Measurements from ENCODE around the gene CDH26. TPM values are rescaled to one million over a fixed set of nuclear protein-coding genes. Genes with fewer than 3 reads are reported as not detected.
"Not testable (repeated sequence)": the region's sequence is repeated elsewhere in the genome, so short reads cannot be mapped to it uniquely, and the experiment has no call there.

CDH26 gene
- total and polyA plus RNA-seq, 12 donors = 0.34 to 2.4 (median 0.89) TPM

- Histone ChIP-seq H3K36me3 (peaks cover 0 to 68% (median 20%) of the 10 kb centered on the region in 9 donors), H3K27ac (peak overlapping the region in 2 of 10 donors; percentile 29 to 42), H3K4me1 (peaks cover 0 to 54% (median 28%) of the 10 kb centered on the region in 9 donors), H3K9me3 (no peaks in the 10 kb centered on the region), H3K4me3 (no peak overlapping the region), H3K27me3 (no peaks in the 10 kb centered on the region)
- intact Hi-C loops (cut with DNase I) = loop anchor here in 4 of 10 donors (5.0 to 10.0 kb wide), 4 partner anchors 86 to 1293 kb away; no protein-coding TSS in a partner anchor
- 39 to 41% methylated on average over 7 of the region's 7 CpGs for WGBS, 2 donors
- ATAC-seq (peak in 3 of 8 donors; percentile 60 to 65 (median 61)), DNase-seq (peak in 1 of 2 donors; percentile 40)
- TF ChIP-seq, protein P1, sequence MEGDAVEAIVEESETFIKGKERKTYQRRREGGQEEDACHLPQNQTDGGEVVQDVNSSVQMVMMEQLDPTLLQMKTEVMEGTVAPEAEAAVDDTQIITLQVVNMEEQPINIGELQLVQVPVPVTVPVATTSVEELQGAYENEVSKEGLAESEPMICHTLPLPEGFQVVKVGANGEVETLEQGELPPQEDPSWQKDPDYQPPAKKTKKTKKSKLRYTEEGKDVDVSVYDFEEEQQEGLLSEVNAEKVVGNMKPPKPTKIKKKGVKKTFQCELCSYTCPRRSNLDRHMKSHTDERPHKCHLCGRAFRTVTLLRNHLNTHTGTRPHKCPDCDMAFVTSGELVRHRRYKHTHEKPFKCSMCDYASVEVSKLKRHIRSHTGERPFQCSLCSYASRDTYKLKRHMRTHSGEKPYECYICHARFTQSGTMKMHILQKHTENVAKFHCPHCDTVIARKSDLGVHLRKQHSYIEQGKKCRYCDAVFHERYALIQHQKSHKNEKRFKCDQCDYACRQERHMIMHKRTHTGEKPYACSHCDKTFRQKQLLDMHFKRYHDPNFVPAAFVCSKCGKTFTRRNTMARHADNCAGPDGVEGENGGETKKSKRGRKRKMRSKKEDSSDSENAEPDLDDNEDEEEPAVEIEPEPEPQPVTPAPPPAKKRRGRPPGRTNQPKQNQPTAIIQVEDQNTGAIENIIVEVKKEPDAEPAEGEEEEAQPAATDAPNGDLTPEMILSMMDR (IDR thresholded peaks at IDR 0.05) = peak; percentile 49 to 76 (median 70)
These were observed 9.1 kb upstream of the CDH26 start for GRCh38 chr20:59948828-59949720.

- H3K4me1 ChIP-seq = peaks cover 0 to 47% (median 25%) of the 10 kb centered on the region in 9 donors
- peaks cover 0 to 59% (median 12%) of the 10 kb centered on the region in 9 donors for H3K36me3 ChIP-seq
- H3K27me3 ChIP-seq = no peaks in the 10 kb centered on the region
- no peaks in the 10 kb centered on the region for H3K9me3 ChIP-seq
- intact Hi-C loops (cut with DNase I) = loop anchor here in 5 of 10 donors (5.0 to 10.0 kb wide), 5 partner anchors 85 to 1292 kb away; no protein-coding TSS in a partner anchor
- ATAC-seq = no peak
- TF ChIP-seq, protein P1 (IDR thresholded peaks at IDR 0.05) = no peak
- no peak overlapping the region for H3K27ac ChIP-seq
- 92 to 94% methylated on average over 6 of the region's 6 CpGs for WGBS, 2 donors
- H3K4me3 ChIP-seq = no peak overlapping the region
- no peak for DNase-seq
These were observed 8.3 kb upstream of the CDH26 start for GRCh38 chr20:59949911-59950310.

DNA sequence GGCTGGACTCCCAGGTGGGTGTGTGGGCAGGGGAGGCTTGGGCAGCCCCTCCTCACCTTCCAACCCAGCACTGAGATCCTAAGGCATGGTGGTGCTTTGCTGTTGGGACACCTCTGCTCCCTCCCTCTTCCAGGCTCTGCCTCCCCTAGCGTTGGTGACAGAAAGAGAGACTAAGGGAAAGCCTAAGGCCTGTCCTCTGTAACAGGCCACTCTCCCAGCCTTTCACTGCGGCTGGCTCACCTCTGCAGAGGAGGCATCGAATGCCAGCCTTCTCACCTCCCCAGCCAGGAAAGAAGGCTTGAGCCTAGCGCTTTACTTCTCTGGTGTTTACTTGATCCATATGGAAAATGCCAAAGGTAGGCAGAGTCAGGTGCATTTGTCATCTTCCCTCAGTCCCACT lies 3.5 kb upstream of the CDH26 start:
- DNase-seq (no peak), ATAC-seq (no peak)
- Histone ChIP-seq H3K27ac (no peak overlapping the region), H3K4me3 (no peak overlapping the region), H3K9me3 (no peaks in the 10 kb centered on the region), H3K36me3 (peaks cover 0 to 48% (median 2%) of the 10 kb centered on the region in 9 donors), H3K27me3 (no peaks in the 10 kb centered on the region), H3K4me1 (peaks cover 0 to 9% (median 0%) of the 10 kb centered on the region in 9 donors)
- intact Hi-C loops (cut with DNase I) = loop anchor here in 1 of 10 donors (10.0 kb wide), 1 partner anchor 100 kb away; no protein-coding TSS in a partner anchor
- 90 to 94% methylated on average over 4 of the region's 4 CpGs for WGBS, 2 donors
- TF ChIP-seq, protein P1 (IDR thresholded peaks at IDR 0.05) = no peak

DNA sequence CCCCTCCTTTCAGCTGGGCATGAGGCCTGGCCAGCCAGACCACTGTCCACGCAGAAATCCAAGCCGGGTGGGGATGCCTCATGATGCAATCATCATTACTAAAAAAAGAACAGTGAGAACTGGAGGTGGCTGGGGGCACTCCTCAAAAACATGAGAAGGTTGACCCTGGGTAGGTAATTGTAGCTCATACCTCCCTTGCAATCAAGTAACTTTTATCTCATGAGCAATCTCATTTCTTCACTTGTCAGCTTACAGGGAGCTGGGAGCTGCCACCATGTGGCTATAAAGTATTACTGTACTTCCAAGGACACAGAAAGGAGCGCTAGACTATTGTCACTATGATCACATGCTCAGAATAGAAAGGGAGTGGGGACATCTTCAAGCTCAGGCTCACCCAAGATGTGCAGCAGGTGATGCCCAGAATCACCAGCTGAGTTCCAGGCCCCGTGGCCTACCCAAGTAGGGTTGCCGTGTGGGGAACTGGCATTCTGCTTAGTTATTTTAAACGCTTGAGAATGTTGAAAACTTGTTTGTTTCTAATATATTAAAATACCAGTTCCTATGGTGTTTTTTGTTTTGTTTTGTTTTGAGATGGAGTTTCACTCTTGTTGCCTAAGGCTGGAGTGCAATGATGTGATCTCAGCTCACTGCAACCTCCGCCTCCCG lies 3.0 kb upstream of the CDH26 start:
- intact Hi-C loops (cut with DNase I) = loop anchor here in 1 of 10 donors (10.0 kb wide), 1 partner anchor 100 kb away; no protein-coding TSS in a partner anchor
- peaks cover 0 to 9% (median 0%) of the 10 kb centered on the region in 9 donors for H3K4me1 ChIP-seq
- WGBS, 2 donors = 80 to 81% methylated on average over 8 of the region's 8 CpGs
- no peak overlapping the region for H3K27ac ChIP-seq
- peaks cover 0 to 42% (median 0%) of the 10 kb centered on the region in 9 donors for H3K36me3 ChIP-seq
- no peaks in the 10 kb centered on the region for H3K9me3 ChIP-seq
- TF ChIP-seq, protein P1 (IDR thresholded peaks at IDR 0.05) = peak in 7 of 9 donors; percentile 29 to 54 (median 39)
- ATAC-seq (peak in 5 of 8 donors; percentile 37 to 59 (median 53)), DNase-seq (no peak)
- H3K4me3 ChIP-seq = no peak overlapping the region
- no peaks in the 10 kb centered on the region for H3K27me3 ChIP-seq

GRCh38 chr20:59957568-59957967 lies 655 bp upstream of the CDH26 start:
- not testable (repeated sequence) for H3K27ac ChIP-seq, ATAC-seq, H3K4me3 ChIP-seq, H3K4me1 ChIP-seq, H3K9me3 ChIP-seq, H3K27me3 ChIP-seq, DNase-seq
- H3K36me3 ChIP-seq = peaks cover 0 to 19% (median 0%) of the 10 kb centered on the region in 9 donors
- intact Hi-C loops (cut with DNase I) = loop anchor here in 1 of 10 donors (10.0 kb wide), 1 partner anchor 97 kb away; no protein-coding TSS in a partner anchor
